A549 (cell line): ENCODE results near the gene CRISPLD2. TPM values are rescaled to one million over a fixed set of nuclear protein-coding genes. Genes with fewer than 3 reads are reported as not detected.

Source experiments
- ATAC-seq, 2 experiments: fragments of 200-7000 bp in 1 of 2; fragments of >200 bp in 1 of 2; cut with Nextera tagmentation in 1 of 2; cut with Tn5 transposase in 1 of 2; 3 replicates each; pipeline versions ENCODE4 v1.8.0 to v1.9.1; 2018 to 2020; ENCODE audit warnings: mild to moderate bottlenecking in 1 of 2, moderate library complexity in 1 of 2
- CTCF ChIA-PET: fragments of 300-600 bp; sonication (Branson Sonifier 250); formaldehyde crosslinking; extraction: SDS; loops from one replicate; lab custom pipeline; 2021; ENCODE audit warnings: antibody characterized with exemption, inconsistent platforms; lab: Yijun Ruan, JAX
- POLR2A ChIA-PET: fragments of 350-600 bp; formaldehyde crosslinking; extraction: SDS; loops from one replicate; lab custom pipeline; 2021; ENCODE audit warnings: antibody characterized with exemption, inconsistent platforms; lab: Yijun Ruan, JAX
- DNase-seq, 2 experiments: peaks; one replicate each; pipeline versions ENCODE4 v3.0.0 to v3.0.0-alpha.2; 2011 to 2016; ENCODE audit warnings: low read depth in 1 of 2, low spot score in 1 of 2
- FAIRE-seq: peaks from 2 replicates; lab custom pipeline; 2011; peaks lifted over from hg19 to GRCh38; lab: Jason Lieb, UNC
- H3K27ac ChIP-seq, 2 experiments: fragments of >200 bp; sonication (Bioruptor Twin); formaldehyde crosslinking; 3 replicates each; pipeline ENCODE4 v1.5.1; 2016 to 2017
- H3K4me1 ChIP-seq: fragments of >200 bp; sonication (Bioruptor Twin); formaldehyde crosslinking; 3 replicates; pipeline ENCODE4 v1.6.1; 2016
- H3K4me2 ChIP-seq: fragments of >200 bp; sonication (Bioruptor Twin); formaldehyde crosslinking; 3 replicates; pipeline ENCODE4 v1.6.1; 2016
- H3K4me3 ChIP-seq: fragments of >200 bp; sonication (Bioruptor Twin); formaldehyde crosslinking; 3 replicates; pipeline ENCODE4 v1.5.1; 2016
- H3K9me3 ChIP-seq: fragments of >200 bp; sonication (Bioruptor Twin); formaldehyde crosslinking; 3 replicates; pipeline ENCODE4 v1.6.1; 2016
- ATOH8 ChIP-seq: fragments of 250-450 bp; sonication (Bioruptor Pico); IDR thresholded peaks from 2 replicates; pipeline ENCODE4 v1.5.0; 2020; ENCODE audit warnings: low read depth, mild to moderate bottlenecking, moderate library complexity
- BHLHE40 ChIP-seq: IDR thresholded peaks from 2 replicates; pipeline ENCODE4 v1.6.1; 2012; ENCODE audit warnings: low read depth, low read length, inconsistent platforms
- CEBPB ChIP-seq, 2 experiments: fragments of >200 bp in 1 of 2; sonication (Bioruptor Twin) in 1 of 2; formaldehyde crosslinking in 1 of 2; IDR thresholded peaks; 2 replicates each; pipeline ENCODE4 v1.6.1; 2012 to 2016
- CHD2 ChIP-seq: fragments of 150-350 bp; IDR thresholded peaks from 2 replicates; pipeline ENCODE4 v1.6.1; 2014; ENCODE audit warnings: low read length; ENCODE audit not compliant: partially characterized antibody
- EHMT2 ChIP-seq: fragments of 200-600 bp; sonication (generic); IDR thresholded peaks from 2 replicates; pipeline ENCODE4 v1.6.1; 2016; ENCODE audit warnings: antibody characterized with exemption, low read depth, mild to moderate bottlenecking, moderate library complexity
- ESRRA ChIP-seq: fragments of 150-350 bp; IDR thresholded peaks from 2 replicates; pipeline ENCODE4 v1.6.1; 2014; ENCODE audit warnings: mild to moderate bottlenecking, low read length, borderline replicate concordance
- FOSL2 ChIP-seq, 2 experiments: fragments of 450-650 bp in 1 of 2; fragments of >200 bp in 1 of 2; sonication (Bioruptor Twin) in 1 of 2; formaldehyde crosslinking; IDR thresholded peaks; 2 replicates each; pipeline versions ENCODE4 v1.5.0 to v1.6.1; 2016 to 2020; ENCODE audit warnings: mild to moderate bottlenecking in 1 of 2, moderate library complexity in 1 of 2
- FOXS1 ChIP-seq: fragments of 250-450 bp; sonication (Bioruptor Pico); IDR thresholded peaks from 2 replicates; pipeline ENCODE4 v1.5.0; 2020; ENCODE audit warnings: mild to moderate bottlenecking, moderate library complexity
- HEYL ChIP-seq: fragments of 250-450 bp; sonication (Bioruptor Pico); IDR thresholded peaks from 2 replicates; pipeline ENCODE4 v1.8.0; 2021; ENCODE audit warnings: mild to moderate bottlenecking, moderate library complexity
- HMGXB4 ChIP-seq: fragments of 250-450 bp; sonication (Bioruptor Pico); IDR thresholded peaks from 2 replicates; pipeline ENCODE4 v1.5.0; 2021; ENCODE audit warnings: mild to moderate bottlenecking, moderate library complexity, borderline replicate concordance
- HOXB13 ChIP-seq: fragments of 250-450 bp; sonication (Bioruptor Pico); IDR thresholded peaks from 2 replicates; pipeline ENCODE4 v1.5.0; 2020; ENCODE audit warnings: low read depth, mild to moderate bottlenecking, moderate library complexity
- JUN ChIP-seq, 2 experiments: fragments of >200 bp; sonication (Bioruptor Twin); formaldehyde crosslinking; IDR thresholded peaks; 2 replicates in 1 of 2; 3 replicates in 1 of 2; pipeline ENCODE4 v1.6.1; 2016 to 2017
- KDM5A ChIP-seq: fragments of 200-600 bp; sonication (generic); IDR thresholded peaks from 2 replicates; pipeline ENCODE4 v1.6.1; 2016; ENCODE audit warnings: antibody characterized with exemption, mild to moderate bottlenecking
- MAFK ChIP-seq: fragments of 450-650 bp; IDR thresholded peaks from 2 replicates; pipeline ENCODE4 v1.6.1; 2014; ENCODE audit not compliant: partially characterized antibody
- MAX ChIP-seq: IDR thresholded peaks from 2 replicates; pipeline ENCODE4 v1.6.1; 2012
- MAZ ChIP-seq: fragments of 150-350 bp; IDR thresholded peaks from 2 replicates; pipeline ENCODE4 v1.6.1; 2014; ENCODE audit warnings: antibody characterized with exemption, low read depth, low read length, borderline replicate concordance
- MYC ChIP-seq: IDR thresholded peaks from 2 replicates; pipeline ENCODE4 v1.6.1; 2012; ENCODE audit warnings: mild to moderate bottlenecking, inconsistent platforms, low read length, improper control_type of control experiment, borderline replicate concordance
- POLR2A ChIP-seq: IDR thresholded peaks from 2 replicates; pipeline ENCODE4 v1.6.1; 2012; ENCODE audit warnings: mild to moderate bottlenecking, low read length
- POLR2AphosphoS2 ChIP-seq: conservative IDR thresholded peaks from 2 replicates; pipeline ENCODE4 v1.6.1; 2012; ENCODE audit warnings: low read length, improper control_type of control experiment, inconsistent platforms
- RAD21 ChIP-seq, 2 experiments: fragments of >200 bp in 1 of 2; sonication (Bioruptor Twin) in 1 of 2; formaldehyde crosslinking in 1 of 2; IDR thresholded peaks in 1 of 2; conservative IDR thresholded peaks in 1 of 2; 2 replicates in 1 of 2; 3 replicates in 1 of 2; pipeline ENCODE4 v1.6.1; 2012 to 2018; ENCODE audit warnings: inconsistent platforms in 1 of 2
- RCOR1 ChIP-seq: fragments of 150-350 bp; IDR thresholded peaks from 2 replicates; pipeline ENCODE4 v1.6.1; 2014; ENCODE audit warnings: antibody characterized with exemption, low read length, low read depth
- RNF2 ChIP-seq: fragments of 200-600 bp; sonication (generic); IDR thresholded peaks from 2 replicates; pipeline ENCODE4 v1.6.1; 2016; ENCODE audit warnings: low read depth, mild to moderate bottlenecking, antibody characterized with exemption, moderate library complexity, borderline replicate concordance
- SMC3 ChIP-seq: fragments of >200 bp; sonication (Bioruptor Twin); formaldehyde crosslinking; IDR thresholded peaks from 3 replicates; pipeline ENCODE4 v1.6.1; 2018; ENCODE audit warnings: inconsistent platforms
- TFCP2L1 ChIP-seq: fragments of 250-450 bp; sonication (Bioruptor Pico); IDR thresholded peaks from 2 replicates; pipeline ENCODE4 v1.5.0; 2021; ENCODE audit warnings: mild to moderate bottlenecking
- ZC3H11A ChIP-seq: fragments of 450-650 bp; IDR thresholded peaks from 2 replicates; pipeline ENCODE4 v1.6.1; 2014; ENCODE audit warnings: antibody characterized with exemption, mild to moderate bottlenecking
- ZNF302 ChIP-seq: fragments of 250-450 bp; sonication (Bioruptor Pico); IDR thresholded peaks from 2 replicates; pipeline ENCODE4 v1.9.0; 2021; ENCODE audit warnings: inconsistent platforms, mild to moderate bottlenecking, moderate library complexity
- ZSCAN20 ChIP-seq: fragments of 250-450 bp; sonication (Bioruptor Pico); IDR thresholded peaks from 2 replicates; pipeline ENCODE4 v1.8.0; 2022; ENCODE audit warnings: mild to moderate bottlenecking, moderate library complexity
- WGBS: methylation state at CpG from one replicate; pipeline ENCODE4 v1.1.6; 2017; ENCODE audit errors: missing lambda C conversion rate; 5-methylcytosine and 5-hydroxymethylcytosine counted together
- polyA plus RNA-seq, 4 experiments: library from polyadenylated mRNA; depleted of rRNA in 3 of 4; stranded (reverse); fragments of >200 nt; fragmentation: RNase III in 1 of 4; extraction: RNeasy Plus Mini Kit Qiagen cat#74134 plus additional on column Dnase treatment in 1 of 4; gene quantifications; 2 replicates in 3 of 4; 3 replicates in 1 of 4; pipeline ENCODE4 v1.2.3, GENCODE V29; 2011 to 2017

The CRISPLD2 gene
- polyA plus RNA-seq, 2 of the 4 experiments (the other 2 are of a cell fraction): 0.85 to 1.6 TPM

- no peak for DNase-seq
- H3K9me3 ChIP-seq: no peaks in the 10 kb centered on the region
- ChIA-PET POLR2A (interaction anchor here (1.3 kb wide), 1 partner anchor 14 kb away, joined by 3 read pairs; the partner anchor contains the start of gene CRISPLD2), CTCF (interaction anchor here (0.7 to 1.9 kb wide), 4 partner anchors 13 to 119 kb away, joined by 3 to 6 read pairs (median 3); no protein-coding TSS in a partner anchor)
- FAIRE-seq: no peak
- TF ChIP-seq POLR2A: no peak
- TF ChIP-seq FOXS1 (CRISPR knock-in tag): no peak
- no peak for TF ChIP-seq EHMT2
- TF ChIP-seq MYC: no peak
- TF ChIP-seq FOSL2 (IDR thresholded peaks at IDR 0.05): no peak
- TF ChIP-seq FOSL2 (CRISPR knock-in tag; IDR thresholded peaks at IDR 0.05): no peak
- no peak for TF ChIP-seq BHLHE40
- TF ChIP-seq ZSCAN20 (CRISPR knock-in tag): no peak
- TF ChIP-seq RNF2: no peak
- no peak for TF ChIP-seq ESRRA
- no peak for TF ChIP-seq JUN (IDR thresholded peaks at IDR 0.05)
- TF ChIP-seq CHD2: no peak
- TF ChIP-seq KDM5A: no peak
- no peak for TF ChIP-seq RAD21 (conservative IDR thresholded peaks at IDR 0.05 in 1 of 2, IDR thresholded peaks at IDR 0.05 in 1 of 2)
- TF ChIP-seq MAFK: no peak
- no peak for TF ChIP-seq MAZ
- no peak for TF ChIP-seq MAX
- no peak for TF ChIP-seq HMGXB4 (CRISPR knock-in tag)
- no peak for TF ChIP-seq POLR2AphosphoS2
- no peak for TF ChIP-seq CEBPB (IDR thresholded peaks at IDR 0.05)
- no peak for TF ChIP-seq HOXB13 (CRISPR knock-in tag)
- H3K4me1 ChIP-seq: peaks cover 22% of the 10 kb centered on the region
- WGBS: 75% methylated on average over 31 of the region's 34 CpGs
- no peak for ATAC-seq
- H3K27ac ChIP-seq: no peak overlapping the region
- no peak overlapping the region for H3K4me3 ChIP-seq
- H3K4me2 ChIP-seq: no peak overlapping the region
These were observed 14.0 kb downstream of the CRISPLD2 start for GRCh38 chr16:84833542-84834402.

GRCh38 chr16:84834403-84834772 lies 14.6 kb downstream of the CRISPLD2 start:
- Histone ChIP-seq H3K4me3 (no peak overlapping the region), H3K27ac (no peak overlapping the region), H3K4me2 (no peak overlapping the region), H3K9me3 (no peaks in the 10 kb centered on the region), H3K4me1 (peaks cover 29% of the 10 kb centered on the region)
- FAIRE-seq (no peak), ATAC-seq (no peak), DNase-seq (no peak)
- POLR2A ChIA-PET: interaction anchor here (1.3 kb wide), 1 partner anchor 15 kb away, joined by 3 read pairs; the partner anchor contains the start of gene CRISPLD2
- TF ChIP-seq ZNF302 (CRISPR knock-in tag) (no peak), ESRRA (no peak), RAD21 (conservative IDR thresholded peaks at IDR 0.05 in 1 of 2, IDR thresholded peaks at IDR 0.05 in 1 of 2) (no peak), ZC3H11A (no peak), SMC3 (no peak), CHD2 (no peak), ZSCAN20 (CRISPR knock-in tag) (no peak), HMGXB4 (CRISPR knock-in tag) (no peak), TFCP2L1 (no peak), RCOR1 (no peak), POLR2AphosphoS2 (no peak), ATOH8 (CRISPR knock-in tag) (no peak), HEYL (no peak)
- 80% methylated on average over 6 of the region's 6 CpGs for WGBS
- CTCF ChIA-PET: interaction anchor here (1.7 kb wide), 1 partner anchor 43 kb away, joined by 3 read pairs; no protein-coding TSS in a partner anchor
